Measurements from ENCODE around the gene SLC35E2B. TPM values are rescaled to one million over a fixed set of nuclear protein-coding genes. Genes with fewer than 3 reads are reported as not detected.
A peak's percentile ranks its signal among the peaks of the same experiment; 100 is the strongest.

The SLC35E2B gene
- total RNA-seq, 1 donor from 2014 or later = 25.2 TPM

DNA sequence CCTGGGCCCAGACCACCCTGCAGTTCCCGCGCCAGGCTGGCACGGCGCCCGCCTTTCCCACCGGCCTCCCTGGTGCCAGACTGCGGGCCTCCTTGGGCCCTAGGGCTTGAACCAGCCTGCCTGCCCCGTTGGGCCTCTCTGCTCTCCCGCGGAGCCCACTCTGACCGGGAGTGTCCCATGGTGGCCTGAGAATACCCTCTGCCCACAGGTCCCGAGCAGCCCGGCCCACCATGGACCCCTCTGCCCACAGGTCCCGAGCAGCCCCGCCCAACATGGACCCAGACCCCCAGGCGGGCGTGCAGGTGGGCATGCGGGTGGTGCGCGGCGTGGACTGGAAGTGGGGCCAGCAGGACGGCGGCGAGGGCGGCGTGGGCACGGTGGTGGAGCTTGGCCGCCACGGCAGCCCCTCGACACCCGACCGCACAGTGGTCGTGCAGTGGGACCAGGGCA, 69.4 kb downstream of the SLC35E2B start:
- no peak for DNase-seq

DNA sequence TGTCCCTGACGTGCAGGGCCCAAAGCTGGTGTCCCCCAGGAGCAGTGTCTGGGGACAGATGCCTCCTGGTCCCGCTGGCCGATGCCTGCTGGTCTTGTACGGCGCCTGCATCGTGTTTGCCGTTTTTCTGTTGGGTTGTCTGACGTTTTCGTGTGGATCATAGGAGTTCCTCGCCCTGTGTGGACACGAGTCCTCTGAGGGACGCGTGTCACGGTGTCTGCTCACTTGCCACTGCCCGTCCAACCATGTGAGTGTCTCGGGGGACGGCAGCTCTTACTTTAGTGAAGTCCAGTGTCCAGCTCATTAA, 69.9 kb downstream of the SLC35E2B start:
- no peak for DNase-seq

DNA sequence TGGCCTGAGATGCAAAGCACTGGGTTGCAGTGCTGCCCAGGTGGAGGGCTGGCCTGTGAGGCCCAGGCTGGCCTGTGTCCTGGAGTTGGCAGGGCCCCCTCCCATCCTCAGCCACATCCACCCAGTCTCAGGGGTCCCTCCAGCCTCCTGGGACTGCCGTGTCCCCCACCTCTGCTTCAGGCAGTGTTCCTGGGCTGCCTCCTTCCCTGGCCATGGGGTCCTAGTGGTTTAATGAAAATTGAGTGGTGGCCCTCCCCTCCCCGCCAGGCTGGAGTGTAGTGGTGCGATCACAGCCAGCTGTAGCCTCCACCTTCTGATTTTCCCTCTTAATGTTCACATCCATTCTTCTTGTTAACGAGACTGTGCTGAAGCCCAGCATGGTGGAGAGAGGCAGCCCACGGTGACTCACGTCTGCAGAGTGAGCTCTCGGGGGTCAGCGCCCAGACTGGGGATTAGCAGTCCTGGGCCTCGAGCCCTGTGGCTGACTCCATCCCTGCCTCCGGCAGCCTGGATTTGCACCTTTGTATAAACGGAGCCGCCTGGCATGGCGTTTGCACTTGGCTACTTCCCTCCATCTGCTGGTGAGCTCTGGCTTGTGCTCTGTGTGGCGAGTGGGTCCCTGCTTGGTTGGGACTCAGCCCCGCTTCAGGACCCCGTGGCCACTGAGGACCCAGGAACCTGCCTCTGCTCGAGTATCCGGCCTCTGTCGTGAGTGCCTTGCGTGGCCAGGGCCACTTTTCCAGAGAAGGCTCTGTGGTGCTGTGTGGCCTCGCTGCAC, 70.4 kb downstream of the SLC35E2B start:
- DNase-seq = no peak

DNA sequence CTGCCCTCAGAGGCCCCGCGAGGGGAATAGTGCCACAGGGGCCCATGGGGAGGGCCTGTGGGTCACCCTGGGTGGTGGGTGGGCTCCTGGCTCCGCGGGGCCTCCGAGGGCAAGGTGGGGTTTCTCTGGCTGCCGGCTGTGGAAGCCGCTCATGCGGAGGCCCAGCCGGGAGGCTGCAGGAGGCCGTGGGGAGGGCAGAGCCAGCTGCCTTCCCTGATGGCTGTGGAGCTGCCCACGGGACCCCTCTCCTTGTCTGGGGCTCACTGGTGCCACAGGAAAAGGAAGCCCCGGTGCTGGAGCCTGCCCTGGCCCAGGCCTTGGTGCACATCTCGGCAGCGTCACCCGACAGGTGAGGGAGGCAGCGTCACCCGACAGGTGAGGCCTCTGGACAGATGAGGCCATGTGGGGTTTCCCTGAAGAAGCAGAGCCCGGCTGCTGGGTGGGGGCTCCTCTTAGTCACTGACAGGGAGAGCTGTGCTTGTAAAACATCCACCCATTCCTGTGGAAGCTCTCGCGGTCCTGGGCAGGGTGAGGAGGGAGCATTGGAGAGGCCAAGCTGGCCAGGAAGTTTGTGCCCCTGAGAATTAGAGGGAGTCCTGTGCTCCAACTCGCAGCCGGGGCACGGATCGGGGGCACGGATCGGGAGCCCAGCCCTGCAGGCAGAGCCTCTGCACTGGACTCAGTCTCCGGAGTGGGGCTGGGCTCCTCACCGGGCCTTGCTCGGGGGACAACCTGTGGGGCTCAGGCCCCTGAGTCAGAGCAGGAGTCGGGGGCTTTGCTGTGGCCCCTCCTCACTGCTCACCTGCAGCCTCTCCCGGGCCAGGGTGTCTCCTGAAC, 71.2 kb downstream of the SLC35E2B start:
- no peak for DNase-seq

DNA sequence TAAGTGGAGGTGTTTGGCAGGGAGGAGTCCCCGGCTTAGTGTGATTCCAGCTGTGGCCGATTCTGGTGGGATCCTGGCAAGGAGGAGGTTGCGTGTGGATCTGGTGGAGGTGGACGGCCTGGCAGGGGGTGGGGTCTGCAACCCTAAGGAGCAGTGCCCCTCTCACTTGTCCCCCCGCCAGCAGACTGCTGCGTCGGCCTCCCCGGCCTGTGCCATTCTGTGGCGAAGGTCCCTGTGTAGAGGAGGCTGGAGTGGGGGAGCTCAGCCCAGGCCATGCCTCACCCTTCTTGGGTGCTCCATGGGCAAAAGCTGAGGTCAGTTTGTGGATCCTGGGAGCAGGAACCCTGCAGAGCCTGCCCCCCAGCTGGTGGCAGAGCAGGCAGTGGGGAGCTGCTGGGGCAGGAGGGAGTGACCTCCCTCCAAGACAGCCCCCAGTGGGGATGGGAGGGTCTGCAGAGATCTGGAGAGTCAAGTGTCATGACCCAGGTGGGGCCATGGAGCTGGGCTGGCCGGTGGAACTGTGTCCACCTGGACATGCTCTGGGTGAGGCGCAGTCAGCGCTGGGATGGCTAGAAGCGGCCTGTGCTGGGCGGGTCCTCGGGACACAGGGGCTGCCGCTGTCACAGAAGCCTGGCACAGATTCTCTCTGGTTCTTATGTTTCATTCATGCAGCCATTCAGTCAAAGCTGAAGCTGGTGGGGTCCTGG, 72.0 kb downstream of the SLC35E2B start:
- DNase-seq = no peak

DNA sequence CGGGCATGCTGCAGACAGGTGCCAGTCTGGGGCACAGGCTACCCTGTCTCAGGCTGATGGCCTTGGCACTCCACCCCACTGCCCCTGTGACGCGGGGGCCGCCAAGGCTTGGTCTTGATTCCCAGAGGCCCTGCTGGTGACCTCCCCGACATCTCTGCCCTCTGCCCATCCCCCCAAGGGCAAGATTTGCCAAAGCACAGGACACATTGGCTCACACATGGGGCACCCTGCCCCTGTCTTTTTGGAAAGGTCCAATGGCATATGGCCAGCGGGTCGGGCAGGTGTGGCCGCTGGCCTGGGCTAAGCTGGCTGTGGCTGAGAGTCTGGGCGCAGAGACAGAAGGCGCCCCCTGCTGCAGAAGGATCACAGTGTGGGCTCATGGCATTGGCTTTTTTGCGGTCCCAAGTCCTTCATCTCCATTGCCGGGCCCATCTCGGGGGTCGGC, 72.7 kb downstream of the SLC35E2B start:
- DNase-seq = peak; percentile 27

DNA sequence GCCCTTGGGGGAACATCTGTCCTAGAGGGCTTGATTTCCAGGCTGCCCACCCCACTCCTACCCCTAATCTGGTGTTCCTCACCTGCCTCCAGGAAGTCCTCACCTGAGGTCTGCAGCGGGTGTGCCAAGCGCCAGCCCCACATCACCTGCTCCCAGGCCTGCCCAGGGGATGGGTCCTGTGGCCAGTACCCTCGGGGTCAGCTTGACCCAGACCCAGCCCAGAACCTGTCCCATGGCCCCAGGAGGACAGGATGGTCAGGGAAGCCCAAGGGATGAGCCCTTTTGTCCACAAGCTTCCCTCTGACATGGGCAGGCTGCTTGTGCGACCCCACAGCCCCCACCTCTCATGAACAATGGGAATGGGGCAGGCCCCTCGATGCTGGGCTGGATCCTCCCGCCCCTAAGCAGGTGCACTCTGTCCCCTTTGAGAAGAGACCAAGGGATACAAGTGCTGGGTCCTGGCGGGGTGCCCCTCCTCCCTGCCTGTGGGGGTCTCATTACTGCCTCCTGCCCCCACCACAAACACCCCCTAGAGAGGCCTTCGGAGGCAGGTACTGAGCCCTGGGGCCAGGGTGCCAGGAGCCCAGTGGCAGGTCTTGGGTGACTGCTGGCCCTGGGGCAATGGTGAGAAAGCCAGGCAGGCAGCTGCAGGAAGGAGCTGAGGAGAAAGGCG, 74.1 kb downstream of the SLC35E2B start:
- no peak for DNase-seq

DNA sequence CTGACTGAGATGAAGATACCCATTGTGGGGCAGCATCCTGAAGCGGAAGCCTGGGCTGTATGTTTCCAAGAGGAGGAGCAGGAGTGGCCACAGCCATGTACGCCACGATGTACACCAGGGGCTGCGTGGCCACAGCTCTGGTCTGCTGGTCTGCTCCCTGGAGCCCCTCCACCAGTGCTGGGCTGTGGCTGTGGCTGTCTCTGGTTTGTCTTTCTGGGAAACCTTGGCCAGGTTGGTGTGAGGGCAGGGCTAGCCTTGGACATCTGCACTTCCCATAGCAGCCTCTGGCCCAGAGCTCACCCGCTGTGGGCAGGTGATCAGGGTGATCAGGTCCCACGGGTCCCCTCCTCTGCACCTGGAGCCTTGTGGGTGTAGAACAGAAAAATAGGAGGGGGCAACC, 74.7 kb downstream of the SLC35E2B start:
- DNase-seq = no peak

DNA sequence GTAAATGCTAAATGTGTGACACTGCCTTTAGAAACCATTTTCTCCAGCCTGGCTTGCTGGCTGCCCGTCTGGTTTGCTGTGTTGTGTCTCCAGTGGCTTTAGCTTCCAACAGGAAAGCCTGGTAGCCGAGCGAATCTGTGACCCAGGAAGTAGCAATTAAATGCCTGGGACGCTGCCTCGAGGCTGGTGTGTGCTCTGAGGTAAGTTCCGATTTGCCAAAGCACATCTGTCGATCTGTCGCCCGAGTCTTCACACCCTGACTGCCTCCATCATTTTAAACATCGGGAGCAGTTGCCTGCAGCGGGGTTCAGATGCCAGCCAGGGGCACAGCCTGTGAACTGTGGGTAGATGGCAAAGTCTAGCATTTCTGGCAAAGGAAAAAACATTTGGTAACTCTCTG, 75.1 kb downstream of the SLC35E2B start:
- no peak for DNase-seq

DNA sequence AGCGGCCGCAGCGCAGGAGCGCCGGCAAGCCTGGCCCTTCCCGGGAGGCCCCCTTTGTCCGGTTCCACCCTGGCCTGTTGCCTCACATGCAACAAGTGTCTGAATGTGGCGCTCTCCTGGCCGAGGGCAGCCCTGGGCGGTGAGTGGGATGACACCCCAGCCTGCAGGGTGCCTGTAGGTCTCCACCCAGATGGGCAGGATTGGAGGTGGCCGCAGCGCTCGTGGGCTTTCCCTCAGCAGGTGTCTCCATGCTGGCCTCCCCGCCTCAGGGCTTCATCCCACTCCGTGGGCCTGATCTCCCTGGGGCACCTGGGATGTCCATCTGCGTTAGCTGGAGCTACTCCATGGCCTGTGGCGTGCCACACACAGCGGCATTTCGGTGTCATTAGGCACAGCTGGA, 75.8 kb downstream of the SLC35E2B start:
- no peak for DNase-seq

DNA sequence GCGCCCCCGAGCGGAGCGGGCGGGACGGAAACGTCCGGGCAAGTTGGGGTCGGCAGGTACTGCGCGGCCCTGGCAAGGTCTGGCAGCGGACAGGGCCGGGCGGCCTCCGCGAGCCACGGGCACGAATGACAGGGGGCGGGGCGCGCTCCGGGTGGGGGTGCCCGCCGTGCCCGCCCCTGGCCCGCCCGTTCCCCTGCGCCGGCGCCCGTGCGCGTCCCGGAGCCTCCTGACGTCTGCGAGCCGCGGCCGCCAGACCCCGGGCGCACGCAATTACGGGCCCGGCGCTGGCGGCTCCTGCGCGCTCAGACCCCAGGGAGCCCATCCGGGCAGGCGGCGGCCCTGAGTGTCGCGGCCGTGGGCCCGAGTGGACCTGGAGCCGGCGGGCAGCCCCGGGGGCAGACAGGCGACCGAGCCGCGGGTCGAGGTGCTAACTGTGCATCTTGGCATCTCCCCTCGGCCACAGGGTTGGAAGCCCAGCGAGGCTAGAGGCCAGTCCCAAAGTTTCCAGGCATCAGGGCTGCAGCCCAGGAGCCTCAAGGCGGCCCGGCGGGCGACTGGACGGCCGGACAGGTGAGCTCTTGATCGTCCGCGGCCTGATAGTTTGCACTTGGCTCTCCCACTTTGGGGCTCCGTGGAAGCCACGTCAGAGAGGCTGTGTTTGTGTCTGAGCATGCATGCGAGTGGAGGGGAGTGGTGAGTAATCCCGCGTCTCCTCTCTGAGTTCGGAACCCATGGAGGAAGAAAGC, 76.4 kb downstream of the SLC35E2B start:
- DNase-seq = peak; percentile 54

DNA sequence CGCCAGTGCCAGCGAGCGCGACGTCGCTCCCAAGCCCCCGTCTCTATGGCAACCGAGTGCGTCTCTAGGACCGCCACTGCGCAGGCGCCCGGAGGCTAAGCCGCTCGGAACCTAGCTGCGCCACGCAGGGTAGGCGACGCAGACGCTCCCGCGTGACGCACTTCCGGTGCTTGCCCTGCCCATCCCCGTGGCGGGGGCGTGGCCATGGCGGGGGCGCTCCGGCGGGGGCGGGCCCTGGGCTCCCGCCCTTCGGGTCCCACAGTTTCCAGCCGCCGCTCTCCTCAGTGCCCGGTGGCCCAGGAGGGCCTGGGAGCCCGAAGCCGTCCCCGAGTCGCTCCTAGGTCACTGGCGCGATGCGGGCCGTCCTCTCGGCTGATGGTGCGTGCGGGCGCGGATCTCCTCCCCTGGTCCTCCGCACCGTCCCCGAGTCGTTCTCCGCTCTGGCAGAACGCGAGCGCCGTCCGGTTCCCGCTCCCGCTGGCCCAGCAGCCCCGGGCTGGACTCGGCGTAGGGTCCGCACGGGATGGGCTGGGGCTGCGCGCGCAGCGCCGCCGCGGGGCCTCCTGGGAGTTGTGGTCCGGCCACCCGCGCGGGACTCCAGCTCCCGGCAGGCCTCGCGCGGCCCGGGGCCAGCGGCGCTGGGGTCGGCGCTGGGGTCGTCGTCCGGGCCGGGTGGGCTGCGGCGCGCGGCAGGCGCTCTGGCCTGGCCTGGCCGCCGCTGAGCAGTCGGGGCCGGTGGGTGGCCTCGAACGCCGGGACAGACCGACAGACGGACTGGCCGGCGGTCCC, 77.1 kb downstream of the SLC35E2B start, which contains the start of gene MIB2:
MIB2 (plus strand) TSS at position 245 of the 789 bp plus-strand sequence. CDS start 7,953 bp downstream, outside the sequence.
- DNase-seq = peak; percentile 98

DNA sequence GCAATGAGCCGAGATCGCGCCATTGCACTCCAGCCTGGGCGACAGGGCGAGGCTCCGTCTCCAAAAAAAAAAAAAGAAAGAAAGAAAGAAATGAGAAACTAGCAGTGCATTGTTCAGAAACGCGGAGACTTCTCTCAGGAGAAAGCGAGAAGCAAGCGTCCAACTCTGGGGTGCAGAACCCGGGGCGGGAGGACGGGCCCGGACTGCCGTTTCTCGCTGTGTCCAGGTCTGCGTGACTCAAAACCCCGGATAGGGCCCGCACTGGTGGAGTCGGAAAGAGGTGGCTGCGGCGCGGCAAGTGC, 77.7 kb downstream of the SLC35E2B start:
- DNase-seq = no peak

DNA sequence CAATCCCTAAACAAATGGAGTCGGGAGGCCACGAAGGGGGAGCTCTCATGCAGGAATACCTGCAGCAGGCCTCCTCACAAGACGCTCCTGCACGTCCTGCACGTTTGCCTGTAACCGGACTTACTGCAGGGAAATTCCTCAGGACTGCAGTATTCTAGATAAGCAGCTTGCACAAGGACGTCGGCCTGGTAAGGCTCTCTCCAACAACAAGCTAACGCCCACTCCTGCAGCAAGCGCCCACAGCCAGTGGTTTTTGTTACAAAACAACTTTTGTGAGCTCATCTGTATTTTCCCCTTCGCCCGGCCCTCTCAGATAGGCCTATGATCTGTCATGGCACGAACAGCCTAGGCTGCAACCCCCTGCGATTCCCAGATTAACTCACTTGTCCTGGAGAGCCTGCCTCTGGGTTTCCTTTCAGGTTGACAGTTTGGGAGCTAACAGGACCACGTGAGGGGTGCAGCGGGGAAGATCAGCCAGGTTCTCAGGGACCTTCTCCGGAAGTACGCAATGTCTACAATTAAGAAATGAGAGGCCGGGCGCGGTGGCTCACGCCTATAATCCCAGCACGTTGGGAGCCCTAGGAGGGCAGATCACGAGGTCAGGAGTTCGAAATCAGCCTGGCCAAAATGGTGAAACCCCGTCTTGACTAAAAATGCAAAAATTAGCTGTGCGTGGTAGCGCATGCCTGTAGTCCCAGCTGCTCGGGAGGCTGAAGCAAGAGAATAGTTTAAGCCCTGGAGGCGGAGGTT, 78.2 kb downstream of the SLC35E2B start:
- peak; percentile 21 for DNase-seq

DNA sequence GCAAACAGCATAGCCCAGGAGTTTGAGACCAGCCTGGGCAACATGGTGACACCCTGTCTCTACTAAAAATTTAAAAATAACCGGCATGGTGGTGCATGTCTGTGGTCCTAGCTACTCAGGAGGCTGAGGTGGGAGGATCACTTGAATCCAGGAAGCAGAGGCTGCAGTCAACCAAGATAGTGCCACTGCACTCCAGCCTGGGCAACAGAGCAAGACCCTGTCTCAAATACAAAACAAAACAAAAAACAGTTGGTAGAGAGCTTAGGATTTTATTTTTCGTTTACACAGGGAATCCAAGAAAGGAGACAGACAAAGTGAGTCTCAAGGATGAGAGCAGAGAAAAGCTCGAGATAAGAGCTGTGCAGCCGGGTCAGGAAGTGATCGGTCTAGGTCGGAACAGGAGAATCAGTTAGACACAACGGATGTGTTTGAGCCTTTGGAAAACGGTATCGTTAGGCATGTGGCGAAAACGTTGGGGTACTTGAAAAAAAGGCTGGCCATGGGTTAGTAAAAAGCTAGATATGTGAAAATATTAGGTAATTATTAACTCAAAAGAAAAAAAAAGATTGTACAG, 79.0 kb downstream of the SLC35E2B start:
- DNase-seq = no peak

DNA sequence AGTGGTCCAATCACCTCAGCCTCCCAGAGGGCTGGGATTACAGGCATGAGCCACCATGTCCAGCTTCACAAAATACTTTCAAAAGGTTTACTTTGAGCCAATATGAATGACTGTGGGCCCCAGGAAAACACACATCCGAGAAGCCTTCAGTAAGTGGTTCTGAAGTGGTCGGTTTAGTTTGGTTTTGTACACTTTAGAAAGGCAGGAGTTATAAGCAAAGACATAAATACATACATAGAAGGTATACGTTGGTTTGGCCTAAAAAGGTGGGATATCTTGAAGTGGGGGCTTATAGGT, 80.5 kb downstream of the SLC35E2B start:
- no peak for DNase-seq

DNA sequence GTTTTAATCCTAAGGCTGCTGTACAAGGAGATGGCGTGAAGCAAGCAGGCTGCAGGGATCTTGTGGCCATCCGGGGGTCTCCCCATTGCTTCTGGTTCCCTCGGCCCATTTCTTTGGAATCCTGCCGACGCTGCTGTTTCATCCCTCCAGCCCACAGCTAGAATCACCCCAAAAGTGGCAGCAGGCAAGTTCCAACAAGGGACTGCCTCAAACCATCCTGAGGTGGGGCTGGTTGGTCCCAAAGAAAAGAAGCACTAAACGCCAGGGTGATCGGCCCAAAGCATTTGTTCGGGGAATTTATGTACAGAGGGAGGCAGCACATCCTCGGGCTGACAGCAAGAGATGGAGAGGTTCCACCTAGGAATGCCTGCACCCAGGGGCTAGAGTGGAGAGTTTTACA, 81.8 kb downstream of the SLC35E2B start:
- no peak for DNase-seq

DNA sequence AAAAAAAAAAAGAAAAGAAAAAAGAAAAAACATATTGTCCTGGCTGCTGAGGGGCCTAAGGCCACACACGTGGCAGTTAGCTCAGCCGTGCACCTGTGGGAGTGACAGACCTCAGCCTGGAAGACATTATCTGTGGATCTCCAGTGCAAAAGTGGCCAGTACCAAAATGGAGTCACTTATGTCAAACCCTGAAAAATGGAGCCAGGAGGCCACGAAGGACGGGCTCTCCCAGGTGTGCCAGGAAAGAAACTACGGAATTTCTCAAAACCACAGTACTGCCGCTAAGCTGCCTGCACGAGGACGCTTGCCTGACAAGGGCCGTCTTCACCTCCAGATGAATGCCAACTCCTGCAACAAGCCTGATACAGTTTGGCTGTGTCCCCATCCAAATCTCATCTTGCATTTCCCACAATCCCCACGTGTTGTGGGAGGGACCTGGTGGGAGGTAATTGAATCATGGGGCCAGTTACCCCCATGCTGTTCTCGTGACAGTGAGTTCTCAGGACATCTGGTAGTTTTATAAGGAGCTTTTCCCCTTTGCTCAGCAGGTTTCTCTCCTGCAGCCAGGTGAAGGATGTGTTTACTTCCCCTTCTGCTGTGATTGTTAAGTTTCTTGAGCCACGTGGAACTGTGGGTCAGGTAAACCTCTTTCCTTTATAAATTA, 82.6 kb downstream of the SLC35E2B start:
- DNase-seq = no peak
